Activated T-helper 2 cell treated with anti-CD3 and anti-CD28 coated beads, Interferon-gamma antibody, Interleukin-2, Interleukin-4, amounts not matched to agents 10 μg/mL and 5 μg/mL and 100 μg/mL, durations not matched to agents 14 hours and 24 hours and 36 hours (primary cell): ENCODE data around the gene FHIP1A. TPM values are rescaled to one million over a fixed set of nuclear protein-coding genes. Genes with fewer than 3 reads are reported as not detected.

Source experiments
- DNase-seq: peaks from one replicate; pipeline ENCODE4 v3.0.0; 2021; ENCODE audit warnings: low spot score
- H3K27ac Mint-ChIP-seq: one replicate; pipeline ENCODE4 v1.8.0; 2021; ENCODE audit warnings: mixed read lengths
- H3K27me3 Mint-ChIP-seq: one replicate; pipeline ENCODE4 v1.8.0; 2021; ENCODE audit warnings: low read depth, mixed read lengths
- H3K36me3 Mint-ChIP-seq: one replicate; pipeline ENCODE4 v1.8.0; 2021; ENCODE audit warnings: low read depth, mixed read lengths
- H3K4me1 Mint-ChIP-seq: one replicate; pipeline ENCODE4 v1.8.0; 2021; ENCODE audit warnings: low read depth, mixed read lengths
- H3K4me3 Mint-ChIP-seq: one replicate; pipeline ENCODE4 v1.8.0; 2021; ENCODE audit warnings: low read depth, mild to moderate bottlenecking, moderate library complexity, mixed read lengths
- H3K9me3 Mint-ChIP-seq: one replicate; pipeline ENCODE4 v1.8.0; 2021; ENCODE audit warnings: mixed read lengths
- intact Hi-C: fragments of 100-400 bp; cut with micrococcal nuclease; formaldehyde crosslinking; loops from one replicate; pipeline ENCODE4 v1.15.1; 2023
- total RNA-seq: library from RNA; stranded (reverse); gene quantifications from 2 replicates; pipeline ENCODE4 v1.2.3, GENCODE V29; 2022

Gene FHIP1A
- total RNA-seq, 1 donor from 2014 or later = not detected

GRCh38 chr4:151443247-151443646 is 34.3 kb downstream of the FHIP1A start:
- H3K9me3 Mint-ChIP-seq = no peaks in the 10 kb centered on the region
- no peak for DNase-seq
- no peak overlapping the region for H3K27ac Mint-ChIP-seq
- H3K4me1 Mint-ChIP-seq = no peaks in the 10 kb centered on the region
- peaks cover 8% of the 10 kb centered on the region for H3K27me3 Mint-ChIP-seq
- intact Hi-C loops = no loop called here
- H3K36me3 Mint-ChIP-seq = no peaks in the 10 kb centered on the region
- H3K4me3 Mint-ChIP-seq = no peak overlapping the region

- no peak overlapping the region for H3K27ac Mint-ChIP-seq
Observed at GRCh38 chr4:151443752-151444151, 34.8 kb downstream of the FHIP1A start.

GRCh38 chr4:151446208-151446607 is 37.2 kb downstream of the FHIP1A start:
- no peaks in the 10 kb centered on the region for H3K36me3 Mint-ChIP-seq
- no peaks in the 10 kb centered on the region for H3K4me1 Mint-ChIP-seq
- no peak overlapping the region for H3K4me3 Mint-ChIP-seq
- no peak for DNase-seq
- H3K27me3 Mint-ChIP-seq = peaks cover 7% of the 10 kb centered on the region
- intact Hi-C loops = no loop called here
- no peaks in the 10 kb centered on the region for H3K9me3 Mint-ChIP-seq
- H3K27ac Mint-ChIP-seq = no peak overlapping the region

More at GRCh38 chr4:151443752-151444151, 34.8 kb downstream of the FHIP1A start:
- peaks cover 8% of the 10 kb centered on the region for H3K27me3 Mint-ChIP-seq
- no peak for DNase-seq
- intact Hi-C loops = no loop called here
- no peaks in the 10 kb centered on the region for H3K36me3 Mint-ChIP-seq
- no peaks in the 10 kb centered on the region for H3K9me3 Mint-ChIP-seq
- H3K4me1 Mint-ChIP-seq = no peaks in the 10 kb centered on the region
- no peak overlapping the region for H3K4me3 Mint-ChIP-seq

GRCh38 chr4:151454513-151454912 is 45.5 kb downstream of the FHIP1A start:
- H3K9me3 Mint-ChIP-seq = no peaks in the 10 kb centered on the region
- no peak overlapping the region for H3K4me3 Mint-ChIP-seq
- no peak for DNase-seq
- H3K27me3 Mint-ChIP-seq = peaks cover under 1% of the 10 kb centered on the region
- H3K27ac Mint-ChIP-seq = no peak overlapping the region
- intact Hi-C loops = no loop called here
- no peaks in the 10 kb centered on the region for H3K4me1 Mint-ChIP-seq
- H3K36me3 Mint-ChIP-seq = no peaks in the 10 kb centered on the region

- Mint-ChIP-seq H3K27me3 (peaks cover 2% of the 10 kb centered on the region), H3K4me1 (no peaks in the 10 kb centered on the region), H3K9me3 (no peaks in the 10 kb centered on the region), H3K27ac (no peak overlapping the region), H3K36me3 (no peaks in the 10 kb centered on the region), H3K4me3 (no peak overlapping the region)
- intact Hi-C loops = no loop called here
- DNase-seq = no peak
Observed at GRCh38 chr4:151455212-151455611, 46.2 kb downstream of the FHIP1A start.

GRCh38 chr4:151458148-151458547 is 49.2 kb downstream of the FHIP1A start:
- no peaks in the 10 kb centered on the region for H3K36me3 Mint-ChIP-seq
- H3K4me3 Mint-ChIP-seq = no peak overlapping the region
- H3K9me3 Mint-ChIP-seq = no peaks in the 10 kb centered on the region
- peaks cover 3% of the 10 kb centered on the region for H3K27me3 Mint-ChIP-seq
- intact Hi-C loops = no loop called here
- H3K27ac Mint-ChIP-seq = no peak overlapping the region
- DNase-seq = no peak
- no peaks in the 10 kb centered on the region for H3K4me1 Mint-ChIP-seq

Other genes with a start within 250 kb of the FHIP1A start
- gene PRSS48, start 132.0 kb upstream of the FHIP1A start, total RNA-seq = not detected in 2 replicates
- gene SH3D19, start 83.6 kb upstream of the FHIP1A start, total RNA-seq = not detected in 2 replicates